Measurements from ENCODE around the gene NCK1.

DNA sequence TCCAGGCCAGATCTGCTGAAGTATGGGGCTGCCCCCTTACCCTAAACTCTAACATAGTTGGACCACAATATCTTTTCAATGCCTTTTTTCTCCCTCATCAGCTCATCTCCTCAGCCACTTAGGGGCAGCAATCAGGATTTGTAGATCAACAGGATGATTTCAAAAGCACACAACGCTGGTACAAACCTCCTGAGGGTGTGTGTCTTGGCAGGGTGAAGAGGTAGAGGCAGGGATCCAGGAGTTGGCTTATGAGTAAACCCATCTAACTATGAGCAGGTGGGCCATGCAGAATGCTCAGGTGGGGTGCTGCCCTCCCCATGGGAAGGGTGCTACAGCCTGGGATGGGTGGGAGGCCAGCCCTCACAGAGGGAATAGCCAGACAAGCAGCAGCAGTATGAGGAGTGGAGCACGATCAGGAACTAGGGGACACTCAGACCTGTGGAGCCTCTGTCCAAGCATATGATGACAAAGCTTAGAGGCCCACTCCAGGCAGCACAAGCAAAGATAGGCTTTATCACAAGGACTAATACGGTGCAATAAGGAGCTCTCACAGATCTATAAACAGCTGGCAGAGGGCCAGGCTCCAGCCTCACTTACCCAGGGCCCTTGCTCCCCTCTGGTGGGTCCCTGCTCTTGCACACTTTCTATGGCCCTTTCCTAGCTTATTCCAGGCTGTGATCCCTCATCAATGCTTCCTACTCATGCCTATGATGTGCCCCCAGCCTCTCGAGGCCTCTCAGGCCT is 127.9 kb downstream of the NCK1 start:
- TF ChIP-seq, protein P1, sequence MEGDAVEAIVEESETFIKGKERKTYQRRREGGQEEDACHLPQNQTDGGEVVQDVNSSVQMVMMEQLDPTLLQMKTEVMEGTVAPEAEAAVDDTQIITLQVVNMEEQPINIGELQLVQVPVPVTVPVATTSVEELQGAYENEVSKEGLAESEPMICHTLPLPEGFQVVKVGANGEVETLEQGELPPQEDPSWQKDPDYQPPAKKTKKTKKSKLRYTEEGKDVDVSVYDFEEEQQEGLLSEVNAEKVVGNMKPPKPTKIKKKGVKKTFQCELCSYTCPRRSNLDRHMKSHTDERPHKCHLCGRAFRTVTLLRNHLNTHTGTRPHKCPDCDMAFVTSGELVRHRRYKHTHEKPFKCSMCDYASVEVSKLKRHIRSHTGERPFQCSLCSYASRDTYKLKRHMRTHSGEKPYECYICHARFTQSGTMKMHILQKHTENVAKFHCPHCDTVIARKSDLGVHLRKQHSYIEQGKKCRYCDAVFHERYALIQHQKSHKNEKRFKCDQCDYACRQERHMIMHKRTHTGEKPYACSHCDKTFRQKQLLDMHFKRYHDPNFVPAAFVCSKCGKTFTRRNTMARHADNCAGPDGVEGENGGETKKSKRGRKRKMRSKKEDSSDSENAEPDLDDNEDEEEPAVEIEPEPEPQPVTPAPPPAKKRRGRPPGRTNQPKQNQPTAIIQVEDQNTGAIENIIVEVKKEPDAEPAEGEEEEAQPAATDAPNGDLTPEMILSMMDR (conservative IDR thresholded peaks at IDR 0.05; ENCODE audit: low read depth, low read length) = no peak
- TF ChIP-seq EZH2phosphoT487 (IDR thresholded peaks at IDR 0.05; ENCODE audit: borderline replicate concordance, low read length) = no peak

All from PC-3 (cell line).